Measurements from ENCODE around the gene STX18. TPM values are rescaled to one million over a fixed set of nuclear protein-coding genes. Genes with fewer than 3 reads are reported as not detected.

Gene STX18
- total RNA-seq, 1 donor from 2014 or later, result 36.5 TPM

DNA sequence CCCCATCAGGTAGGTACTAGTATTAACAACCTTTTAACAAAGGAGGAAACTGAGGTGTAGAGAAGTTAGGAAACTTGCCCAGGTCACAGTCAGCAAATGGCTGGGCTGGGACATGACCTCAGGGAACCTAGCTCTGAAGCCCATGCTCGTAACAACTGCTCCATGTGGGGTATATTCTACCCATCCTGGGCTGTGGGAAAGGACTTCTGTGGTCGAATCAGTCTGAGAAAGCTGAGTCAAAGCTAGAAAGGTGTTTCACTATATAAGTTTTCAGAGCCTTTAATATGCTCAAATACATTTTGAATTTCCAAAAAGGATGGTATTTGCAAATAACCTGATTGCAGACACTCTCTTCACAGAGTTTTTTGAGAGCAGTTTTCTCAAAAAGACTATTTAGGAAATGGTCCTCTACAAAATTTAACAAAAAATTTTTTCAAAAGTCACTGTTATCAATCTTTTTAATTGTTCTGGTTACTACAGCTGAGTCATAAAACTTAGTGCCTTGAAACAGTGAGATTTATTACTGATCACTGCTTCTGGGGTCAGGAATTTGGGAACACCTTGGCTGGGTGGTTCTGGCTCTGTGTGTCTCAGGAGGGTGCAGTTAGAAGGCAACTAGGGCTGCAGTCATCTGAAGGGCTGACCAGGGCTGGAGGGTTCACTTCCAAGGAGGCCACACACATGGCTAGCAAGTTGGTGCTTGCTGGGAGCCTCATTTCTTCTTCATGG is 101.4 kb downstream of the STX18 start:
- H3K36me3 ChIP-seq, result peaks cover 20% of the 10 kb centered on the region
- TF ChIP-seq, protein P1, sequence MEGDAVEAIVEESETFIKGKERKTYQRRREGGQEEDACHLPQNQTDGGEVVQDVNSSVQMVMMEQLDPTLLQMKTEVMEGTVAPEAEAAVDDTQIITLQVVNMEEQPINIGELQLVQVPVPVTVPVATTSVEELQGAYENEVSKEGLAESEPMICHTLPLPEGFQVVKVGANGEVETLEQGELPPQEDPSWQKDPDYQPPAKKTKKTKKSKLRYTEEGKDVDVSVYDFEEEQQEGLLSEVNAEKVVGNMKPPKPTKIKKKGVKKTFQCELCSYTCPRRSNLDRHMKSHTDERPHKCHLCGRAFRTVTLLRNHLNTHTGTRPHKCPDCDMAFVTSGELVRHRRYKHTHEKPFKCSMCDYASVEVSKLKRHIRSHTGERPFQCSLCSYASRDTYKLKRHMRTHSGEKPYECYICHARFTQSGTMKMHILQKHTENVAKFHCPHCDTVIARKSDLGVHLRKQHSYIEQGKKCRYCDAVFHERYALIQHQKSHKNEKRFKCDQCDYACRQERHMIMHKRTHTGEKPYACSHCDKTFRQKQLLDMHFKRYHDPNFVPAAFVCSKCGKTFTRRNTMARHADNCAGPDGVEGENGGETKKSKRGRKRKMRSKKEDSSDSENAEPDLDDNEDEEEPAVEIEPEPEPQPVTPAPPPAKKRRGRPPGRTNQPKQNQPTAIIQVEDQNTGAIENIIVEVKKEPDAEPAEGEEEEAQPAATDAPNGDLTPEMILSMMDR (IDR thresholded peaks at IDR 0.05), result no peak
- DNase-seq, result no peak
- no peaks in the 10 kb centered on the region for H3K27me3 ChIP-seq (ENCODE audit: low read depth)
- ATAC-seq, result no peak
- intact Hi-C loops (cut with DNase I), result no loop called here
- no peak overlapping the region for H3K27ac ChIP-seq
- no peaks in the 10 kb centered on the region for H3K9me3 ChIP-seq
- H3K4me3 ChIP-seq, result no peak overlapping the region
- H3K4me1 ChIP-seq, result no peaks in the 10 kb centered on the region

DNA sequence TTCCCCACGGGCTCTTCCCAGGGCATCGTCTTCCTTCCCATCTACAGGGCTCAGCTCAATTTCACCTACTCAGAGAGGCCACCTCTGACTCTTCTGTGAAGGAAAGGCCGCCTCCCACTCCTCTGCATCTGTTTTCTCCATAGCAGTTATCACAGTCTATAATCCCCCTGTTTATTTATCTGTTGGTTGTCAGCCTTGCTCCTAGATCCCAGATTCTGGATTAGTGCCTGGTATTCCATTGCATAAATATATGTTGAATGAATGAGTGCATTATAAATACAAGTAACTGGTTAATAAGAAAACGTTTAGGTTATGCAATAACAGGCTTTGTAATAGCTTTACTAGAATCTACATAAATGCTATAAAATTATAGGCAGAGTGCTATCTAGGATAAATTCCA is 102.1 kb downstream of the STX18 start:
- ATAC-seq (no peak), DNase-seq (no peak)
- Histone ChIP-seq H3K4me1 (no peaks in the 10 kb centered on the region), H3K9me3 (no peaks in the 10 kb centered on the region), H3K27me3 (ENCODE audit: low read depth) (no peaks in the 10 kb centered on the region), H3K27ac (no peak overlapping the region), H3K4me3 (no peak overlapping the region), H3K36me3 (peaks cover 26% of the 10 kb centered on the region)
- TF ChIP-seq, protein P1 (IDR thresholded peaks at IDR 0.05), result no peak
- intact Hi-C loops (cut with DNase I), result no loop called here

DNA sequence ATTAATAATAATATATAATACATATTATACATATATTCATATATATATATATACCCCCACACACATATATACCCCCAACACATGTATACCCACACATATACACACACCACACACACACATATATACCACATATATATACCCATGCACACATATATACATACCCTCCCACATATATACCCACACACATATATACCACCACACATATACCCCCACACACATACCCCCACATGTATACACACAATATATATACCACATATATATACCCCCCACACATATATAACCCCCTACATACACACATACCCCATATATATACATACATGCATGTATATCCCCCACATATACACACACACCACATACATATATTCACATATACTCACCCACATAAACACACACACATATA is 103.0 kb downstream of the STX18 start:
- ATAC-seq, result no peak
- H3K27ac ChIP-seq, result no peak overlapping the region
- TF ChIP-seq, protein P1 (IDR thresholded peaks at IDR 0.05), result no peak
- no peak overlapping the region for H3K4me3 ChIP-seq
- H3K4me1 ChIP-seq, result no peaks in the 10 kb centered on the region
- DNase-seq, result no peak
- no peaks in the 10 kb centered on the region for H3K9me3 ChIP-seq
- peaks cover 35% of the 10 kb centered on the region for H3K36me3 ChIP-seq
- intact Hi-C loops (cut with DNase I), result no loop called here
- H3K27me3 ChIP-seq (ENCODE audit: low read depth), result no peaks in the 10 kb centered on the region

DNA sequence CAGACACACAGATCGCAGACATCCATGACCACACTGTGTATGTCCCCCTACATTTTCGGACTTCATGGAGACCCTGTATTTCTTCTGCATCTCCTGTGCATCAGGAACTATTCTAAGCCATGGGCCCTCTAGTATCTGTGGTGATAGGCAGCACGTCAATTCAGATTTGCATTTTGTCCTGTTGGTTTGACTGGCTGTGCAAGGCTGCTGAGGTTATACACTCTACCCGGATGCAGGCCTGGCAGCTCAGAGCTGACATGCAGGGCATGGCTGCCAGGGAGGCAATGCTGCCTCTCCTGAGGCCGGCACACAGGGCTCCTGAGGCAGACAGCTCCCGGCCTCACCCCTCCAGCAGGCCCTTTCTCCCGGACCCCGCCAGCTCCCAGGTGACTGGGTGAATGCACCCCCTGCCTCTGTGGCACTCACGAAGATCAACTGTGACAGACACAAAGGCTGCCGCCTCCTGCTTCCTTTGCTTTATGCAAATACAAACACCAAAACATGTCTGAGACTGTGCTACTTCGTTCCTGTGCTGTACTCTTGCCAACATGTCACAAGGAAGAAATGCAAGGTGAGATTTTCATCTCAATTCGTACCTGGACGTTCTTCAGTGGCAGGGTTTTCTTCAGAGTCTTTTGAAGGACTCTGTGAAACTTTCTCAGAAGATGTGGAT is 103.9 kb downstream of the STX18 start:
- H3K36me3 ChIP-seq, result peaks cover 43% of the 10 kb centered on the region
- no peak overlapping the region for H3K4me3 ChIP-seq
- TF ChIP-seq, protein P1 (IDR thresholded peaks at IDR 0.05), result no peak
- DNase-seq, result no peak
- H3K4me1 ChIP-seq, result no peaks in the 10 kb centered on the region
- H3K9me3 ChIP-seq, result no peaks in the 10 kb centered on the region
- no peak for ATAC-seq
- intact Hi-C loops (cut with DNase I), result no loop called here
- no peaks in the 10 kb centered on the region for H3K27me3 ChIP-seq (ENCODE audit: low read depth)
- H3K27ac ChIP-seq, result no peak overlapping the region

DNA sequence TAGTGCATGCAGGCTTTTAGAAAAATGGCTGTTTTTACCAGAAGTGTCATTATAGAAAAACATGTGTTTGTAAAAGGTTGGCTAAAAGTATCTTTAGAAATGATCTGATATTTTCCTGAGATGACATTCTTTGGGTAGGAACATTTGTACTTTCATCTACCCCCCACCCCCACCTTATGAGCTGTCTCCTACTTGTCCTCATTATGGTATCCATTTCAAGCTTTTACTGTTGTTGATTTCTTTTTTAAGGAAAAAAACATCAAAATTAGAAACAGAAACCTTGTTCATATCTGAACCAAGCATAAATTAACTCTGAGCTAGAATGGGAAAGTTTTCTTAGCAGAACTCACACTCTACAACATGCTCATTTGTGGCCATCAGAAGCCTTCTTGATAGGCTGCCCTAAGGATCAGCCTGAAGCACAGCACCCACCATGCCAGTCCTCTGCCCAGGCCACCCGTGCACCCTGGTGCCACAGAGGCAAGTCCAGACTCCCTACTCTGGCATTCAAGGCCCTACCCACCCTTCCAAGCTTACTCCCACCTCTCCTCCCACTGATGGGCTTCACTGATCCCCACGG is 105.5 kb downstream of the STX18 start:
- H3K9me3 ChIP-seq, result no peaks in the 10 kb centered on the region
- no peak for DNase-seq
- intact Hi-C loops (cut with DNase I), result no loop called here
- H3K27me3 ChIP-seq (ENCODE audit: low read depth), result no peaks in the 10 kb centered on the region
- H3K27ac ChIP-seq, result no peak overlapping the region
- TF ChIP-seq, protein P1 (IDR thresholded peaks at IDR 0.05), result no peak
- no peak for ATAC-seq
- H3K36me3 ChIP-seq, result peaks cover 55% of the 10 kb centered on the region
- no peak overlapping the region for H3K4me3 ChIP-seq
- H3K4me1 ChIP-seq, result no peaks in the 10 kb centered on the region

All from lower lobe of right lung (tissue), 2 donors.